ENCODE data around the gene GALNT17.
"Not testable (repeated sequence)": the region's sequence is repeated elsewhere in the genome, so short reads cannot be mapped to it uniquely, and the experiment has no call there.

GALNT17 gene

GRCh38 chr7:71625545-71625944, 493.6 kb downstream of the GALNT17 start:
- no peak for DNase-seq (ENCODE audit: low read depth in 2 of 2)

GRCh38 chr7:71626206-71626605, 494.3 kb downstream of the GALNT17 start:
- DNase-seq (ENCODE audit: low read depth in 2 of 2): peak; percentile 52 to 55

GRCh38 chr7:71627651-71628050, 495.7 kb downstream of the GALNT17 start:
- no peak for DNase-seq (ENCODE audit: low read depth in 2 of 2)

GRCh38 chr7:71630516-71630915, 498.6 kb downstream of the GALNT17 start:
- no peak for DNase-seq (ENCODE audit: low read depth in 2 of 2)

GRCh38 chr7:71633551-71634008, 501.6 kb downstream of the GALNT17 start:
- peak; percentile 94 to 95 for DNase-seq (ENCODE audit: low read depth in 2 of 2)

- DNase-seq (ENCODE audit: low read depth in 2 of 2): not testable (repeated sequence)
These were observed 503.9 kb downstream of the GALNT17 start for GRCh38 chr7:71635849-71636248.

- no peak for DNase-seq (ENCODE audit: low read depth in 2 of 2)
These were observed 504.4 kb downstream of the GALNT17 start for GRCh38 chr7:71636329-71636728.

- peak in 1 of 2 experiments; percentile 22 for DNase-seq (ENCODE audit: low read depth in 2 of 2)
These were observed 505.6 kb downstream of the GALNT17 start for GRCh38 chr7:71637578-71637977.

GRCh38 chr7:71638108-71638507, 506.2 kb downstream of the GALNT17 start:
- no peak for DNase-seq (ENCODE audit: low read depth in 2 of 2)

GRCh38 chr7:71639382-71640085, 507.6 kb downstream of the GALNT17 start:
- no peak for DNase-seq (ENCODE audit: low read depth in 2 of 2)

GRCh38 chr7:71643031-71643430, 511.1 kb downstream of the GALNT17 start:
- DNase-seq (ENCODE audit: low read depth in 2 of 2): not testable (repeated sequence)

GRCh38 chr7:71645836-71646235, 513.9 kb downstream of the GALNT17 start:
- no peak for DNase-seq (ENCODE audit: low read depth in 2 of 2)

- no peak for DNase-seq (ENCODE audit: low read depth in 2 of 2)
These were observed 517.9 kb downstream of the GALNT17 start for GRCh38 chr7:71649812-71650211.

GRCh38 chr7:71650653-71651337, 518.9 kb downstream of the GALNT17 start:
- no peak for DNase-seq (ENCODE audit: low read depth in 2 of 2)

GRCh38 chr7:71652510-71652909, 520.6 kb downstream of the GALNT17 start:
- DNase-seq (ENCODE audit: low read depth in 2 of 2): no peak

GRCh38 chr7:71657386-71657785, 525.4 kb downstream of the GALNT17 start:
- DNase-seq (ENCODE audit: low read depth in 2 of 2): no peak

- DNase-seq (ENCODE audit: low read depth in 2 of 2): no peak
These were observed 527.7 kb downstream of the GALNT17 start for GRCh38 chr7:71659622-71660021.

- DNase-seq (ENCODE audit: low read depth in 2 of 2): no peak
These were observed 529.8 kb downstream of the GALNT17 start for GRCh38 chr7:71661671-71662224.

GRCh38 chr7:71665716-71666115, 533.8 kb downstream of the GALNT17 start:
- no peak for DNase-seq (ENCODE audit: low read depth in 2 of 2)

- no peak for DNase-seq (ENCODE audit: low read depth in 2 of 2)
These were observed 536.6 kb downstream of the GALNT17 start for GRCh38 chr7:71668572-71668971.

- DNase-seq (ENCODE audit: low read depth in 2 of 2): no peak
These were observed 547.5 kb downstream of the GALNT17 start for GRCh38 chr7:71679480-71679879.

- no peak for DNase-seq (ENCODE audit: low read depth in 2 of 2)
These were observed 550.2 kb downstream of the GALNT17 start for GRCh38 chr7:71682181-71682580.
